Stimulated activated CD4-positive, alpha-beta T cell treated with anti-CD3 and anti-CD28 coated beads, Interleukin-1b, Interleukin-23, amount 100 ng/mL, for 1 hour (primary cell): ENCODE results near the gene EVC.
A peak's percentile ranks its signal among the peaks of the same experiment; 100 is the strongest.

ENCODE experiments used
- DNase-seq, 2 donors: peaks; one replicate each; pipeline ENCODE4 v3.0.0-alpha.2; 2020; ENCODE audit warnings: low read depth in 2 of 2

EVC gene

DNA sequence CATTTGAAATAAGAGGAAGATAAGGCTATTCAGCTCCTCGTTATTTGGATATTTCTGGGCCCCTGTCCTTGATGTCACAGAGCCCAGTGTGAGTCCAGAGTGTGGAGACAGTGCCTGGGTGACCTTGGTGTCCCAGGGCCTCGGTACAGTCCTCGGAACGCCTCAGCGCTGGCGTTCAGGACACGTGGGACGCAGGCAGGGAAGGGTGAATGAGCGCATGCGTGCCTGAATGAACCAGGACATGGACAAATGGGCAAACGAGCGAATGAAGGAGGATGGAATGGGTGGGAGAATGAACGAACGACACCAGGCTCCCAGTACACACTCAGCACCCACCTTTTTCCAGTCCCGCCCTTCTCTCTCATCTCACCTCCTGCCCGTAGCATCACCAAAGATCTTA, 44.2 kb downstream of the EVC start:
- DNase-seq, result no peak

- no peak for DNase-seq
Observed at GRCh38 chr4:5755679-5756078, 44.7 kb downstream of the EVC start.

DNA sequence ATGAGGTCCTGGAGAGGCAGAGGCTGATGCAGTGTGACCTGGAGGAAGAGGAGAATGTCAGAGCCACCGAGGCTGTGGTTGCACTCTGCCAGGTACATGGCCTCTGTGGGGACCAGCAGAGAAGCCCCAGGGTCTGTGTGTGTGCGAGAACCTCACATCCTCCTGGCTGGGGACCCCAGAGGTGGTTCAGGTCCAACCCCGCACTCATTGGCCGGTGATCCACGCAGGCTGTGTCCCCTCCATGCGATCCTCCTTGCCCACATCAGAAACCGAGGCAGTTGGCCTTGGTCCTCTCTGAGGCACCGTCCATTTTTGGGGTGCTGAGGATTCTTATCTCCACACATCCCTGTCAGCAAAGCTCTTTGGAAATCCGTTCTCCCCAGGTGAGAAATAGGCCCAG, 45.3 kb downstream of the EVC start:
- no peak for DNase-seq

- no peak for DNase-seq
Observed at GRCh38 chr4:5757091-5757490, 46.1 kb downstream of the EVC start.

- no peak for DNase-seq
Observed at GRCh38 chr4:5757536-5757935, 46.5 kb downstream of the EVC start.

DNA sequence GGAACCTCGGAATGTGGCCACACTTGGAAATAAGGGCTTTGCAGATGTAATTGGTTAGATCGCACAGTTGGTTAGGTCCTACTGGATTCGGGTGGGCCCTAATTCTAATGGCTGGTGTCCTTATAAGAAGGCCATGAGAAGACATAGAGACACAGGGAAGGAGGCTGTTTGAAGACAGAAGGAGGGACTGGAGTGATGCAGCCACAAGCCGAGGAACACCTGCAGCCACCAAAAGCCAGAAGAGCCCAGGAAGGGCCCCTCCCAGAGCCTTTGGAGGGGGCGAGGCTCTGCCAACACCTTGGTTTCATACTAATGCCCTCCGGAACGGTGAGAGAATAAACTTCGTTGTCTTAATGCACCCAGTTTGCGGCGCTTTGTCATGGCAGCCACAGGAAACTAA, 47.0 kb downstream of the EVC start:
- DNase-seq, result no peak

DNA sequence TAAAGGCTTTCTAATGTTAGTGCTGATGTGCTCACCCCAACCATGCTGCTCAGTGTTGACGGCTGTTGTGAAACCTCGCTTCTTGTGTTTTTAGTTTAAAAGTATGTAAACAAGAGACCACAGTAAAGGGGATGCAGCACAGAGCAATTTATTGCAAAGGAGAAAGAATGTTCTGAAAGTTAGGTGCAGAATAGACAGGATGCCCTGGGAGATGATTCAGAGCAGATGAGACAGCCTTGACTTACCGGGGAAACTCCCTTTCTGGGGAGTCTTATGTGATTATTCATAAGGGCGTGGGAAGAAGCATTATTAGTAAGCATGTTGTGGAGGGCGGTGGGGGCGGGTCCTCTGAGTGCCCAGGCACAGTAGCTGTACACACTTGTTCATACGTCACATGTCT, 47.7 kb downstream of the EVC start:
- DNase-seq, result peak in 1 of 2 donors; percentile 22

DNA sequence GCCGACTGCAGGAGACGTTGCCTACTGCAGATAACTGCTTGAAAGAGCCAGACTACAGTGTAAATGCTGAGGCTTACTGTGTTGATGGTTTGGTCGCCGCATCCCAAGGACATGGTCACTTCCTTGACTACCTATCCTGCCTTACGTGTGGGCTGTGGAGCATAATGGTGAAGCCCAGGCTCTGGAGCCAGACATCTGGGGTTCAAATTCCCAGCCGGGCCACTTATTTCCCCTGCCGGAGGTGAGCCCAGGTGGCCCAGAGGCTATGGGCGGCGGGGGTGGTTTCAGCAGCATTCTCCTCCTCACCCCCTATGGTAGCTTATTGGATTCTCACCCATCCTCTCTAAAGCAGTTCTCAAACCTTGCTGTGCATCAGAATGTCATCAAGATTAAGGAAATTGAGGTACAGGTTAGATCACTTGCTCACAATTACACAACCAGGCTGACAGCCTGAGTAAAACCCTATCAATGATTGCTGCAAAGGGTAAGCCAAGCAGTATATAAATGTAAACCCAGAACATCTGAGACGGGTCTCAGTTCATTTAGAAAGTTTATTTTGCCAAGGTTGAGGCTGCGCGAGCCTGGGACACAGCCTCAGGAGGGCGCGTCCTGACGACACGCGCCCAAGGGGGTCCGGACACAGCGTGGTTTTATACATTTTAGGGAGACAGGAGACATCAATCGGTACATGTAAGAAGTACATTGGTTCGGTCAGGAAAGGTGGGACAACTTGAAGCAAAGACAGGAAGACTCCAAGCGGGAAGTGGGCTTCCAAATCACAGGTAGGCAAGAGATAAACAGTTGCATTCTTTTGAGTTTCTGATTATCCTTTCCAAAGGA, 48.5 kb downstream of the EVC start:
- no peak for DNase-seq

DNA sequence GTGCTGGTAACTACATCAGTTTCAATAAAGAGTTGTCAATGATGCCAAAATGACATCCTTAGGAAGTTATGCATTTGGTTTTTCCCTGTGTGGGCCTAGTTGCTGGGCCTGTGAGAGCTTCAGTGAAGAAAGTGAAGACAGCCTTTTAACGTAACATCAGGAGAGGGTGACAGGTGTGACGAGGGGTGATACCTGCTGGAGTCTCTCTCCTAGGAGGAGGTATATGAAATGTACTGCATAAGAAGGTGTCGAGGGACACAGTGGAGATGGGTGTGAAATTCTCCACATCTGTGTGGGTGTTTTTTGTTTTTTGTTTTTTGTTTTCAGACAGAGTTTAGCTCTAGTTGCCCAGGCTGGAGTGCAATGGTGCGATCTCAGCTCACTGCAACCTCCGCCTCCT, 49.2 kb downstream of the EVC start:
- DNase-seq, result no peak

- DNase-seq, result no peak
Observed at GRCh38 chr4:5760936-5761480, 50.0 kb downstream of the EVC start.

DNA sequence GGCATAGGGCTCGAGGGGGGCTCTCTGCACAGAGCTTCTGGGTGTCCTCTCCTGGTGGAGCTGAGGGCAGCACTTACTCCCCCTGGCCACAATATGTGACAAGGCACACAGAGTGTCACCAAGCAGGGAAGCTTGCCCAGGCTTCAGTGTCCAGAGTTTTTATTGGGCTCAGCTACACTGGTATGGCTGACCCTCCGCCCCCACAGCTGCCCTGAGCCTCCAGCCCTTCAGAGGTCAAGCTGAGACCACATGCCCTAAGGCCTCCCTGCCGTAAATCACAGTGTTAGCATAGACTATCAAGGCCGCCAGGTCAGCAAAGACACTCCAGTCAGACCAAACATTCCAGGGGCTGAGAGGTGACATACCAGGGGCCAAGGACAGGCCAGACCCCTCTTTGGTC, 59.0 kb downstream of the EVC start:
- no peak for DNase-seq

GRCh38 chr4:5772528-5773270, 61.7 kb downstream of the EVC start:
- DNase-seq, result no peak

DNA sequence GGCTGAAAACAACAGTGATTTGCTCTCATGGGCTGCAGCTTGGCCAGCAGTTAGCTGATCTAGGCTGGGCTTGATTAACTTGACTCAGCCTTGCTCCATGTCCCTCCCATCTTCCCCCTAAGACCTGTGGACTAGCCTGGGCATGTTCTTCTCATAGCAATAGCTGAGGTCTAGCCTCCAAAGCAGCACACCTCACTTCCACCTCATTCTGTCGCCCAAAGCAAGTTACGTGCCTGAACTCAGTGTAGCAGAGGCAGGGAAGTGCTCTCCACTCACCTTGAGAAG, 62.2 kb downstream of the EVC start:
- no peak for DNase-seq

GRCh38 chr4:5774416-5775036, 63.5 kb downstream of the EVC start:
- DNase-seq, result no peak

DNA sequence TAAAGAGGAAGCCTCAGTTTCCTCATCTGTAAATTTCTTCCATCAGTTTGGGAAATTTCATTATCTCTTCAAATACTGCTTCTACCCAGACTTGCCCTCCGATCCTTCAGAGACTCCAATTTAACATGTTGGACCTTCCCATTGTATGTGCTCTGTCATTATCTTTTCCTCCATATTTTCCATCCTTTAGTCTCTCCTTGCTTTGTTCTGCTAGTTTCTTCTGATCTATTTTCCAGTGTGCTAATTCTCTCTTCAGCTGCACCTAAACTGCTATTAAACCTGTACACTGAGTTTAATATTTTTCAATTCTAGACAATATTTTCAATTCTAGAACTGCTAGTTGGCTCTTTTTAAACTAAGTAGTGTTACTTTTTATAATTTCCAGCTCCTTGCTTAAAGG, 65.5 kb downstream of the EVC start:
- DNase-seq, result no peak

DNA sequence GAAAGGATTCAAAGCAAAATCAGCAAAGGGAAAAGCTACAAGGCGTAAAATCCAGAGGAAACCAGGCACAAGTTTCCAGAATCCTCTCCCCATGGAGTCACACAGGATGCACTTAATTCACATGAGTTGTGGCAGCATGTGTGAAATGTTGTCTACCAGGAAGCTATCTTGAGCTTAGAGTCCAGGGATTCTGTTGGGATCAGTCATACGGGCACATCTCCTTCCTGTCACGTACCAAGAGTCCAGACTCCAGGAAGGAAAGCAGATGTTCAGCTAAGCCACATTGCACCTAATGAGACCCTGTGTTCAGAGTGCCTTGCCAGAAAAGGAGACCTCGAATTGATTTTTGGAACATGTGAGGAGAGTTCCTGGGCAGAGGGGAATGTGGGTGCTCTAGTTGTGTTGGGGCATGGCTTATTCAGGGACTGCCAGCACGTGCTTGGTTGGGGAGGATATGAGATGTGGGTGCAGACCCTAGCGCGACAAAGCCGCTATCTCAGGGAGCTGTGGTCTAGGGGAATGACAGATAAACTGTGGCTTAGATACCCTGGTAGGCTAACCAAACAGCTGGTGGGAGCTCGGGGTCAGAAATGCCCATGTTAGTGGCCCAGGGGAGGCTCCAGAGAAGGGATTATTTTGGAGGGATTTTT, 70.0 kb downstream of the EVC start:
- DNase-seq, result no peak

DNA sequence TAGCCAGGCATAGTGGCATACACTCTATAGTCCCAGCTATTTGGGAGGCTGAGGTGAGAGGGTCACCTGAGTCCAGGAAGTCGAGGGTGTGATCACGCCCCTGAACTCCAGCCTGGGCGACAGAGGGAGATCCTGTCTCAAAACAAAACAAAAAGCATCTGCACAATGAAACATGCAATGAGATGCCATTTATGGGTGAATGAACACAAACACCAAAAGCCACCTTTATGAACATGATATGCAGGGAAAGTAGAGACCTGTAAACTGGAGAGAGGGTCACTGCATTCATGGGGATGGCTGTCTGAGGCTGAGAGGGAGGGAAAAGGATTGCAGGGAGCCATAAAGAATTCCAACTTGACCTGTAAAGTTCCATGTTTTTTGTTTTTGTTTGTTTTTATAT, 70.7 kb downstream of the EVC start:
- no peak for DNase-seq

- no peak for DNase-seq
Observed at GRCh38 chr4:5782829-5783476, 72.0 kb downstream of the EVC start.

- DNase-seq, result no peak
Observed at GRCh38 chr4:5783486-5783885, 72.5 kb downstream of the EVC start.

DNA sequence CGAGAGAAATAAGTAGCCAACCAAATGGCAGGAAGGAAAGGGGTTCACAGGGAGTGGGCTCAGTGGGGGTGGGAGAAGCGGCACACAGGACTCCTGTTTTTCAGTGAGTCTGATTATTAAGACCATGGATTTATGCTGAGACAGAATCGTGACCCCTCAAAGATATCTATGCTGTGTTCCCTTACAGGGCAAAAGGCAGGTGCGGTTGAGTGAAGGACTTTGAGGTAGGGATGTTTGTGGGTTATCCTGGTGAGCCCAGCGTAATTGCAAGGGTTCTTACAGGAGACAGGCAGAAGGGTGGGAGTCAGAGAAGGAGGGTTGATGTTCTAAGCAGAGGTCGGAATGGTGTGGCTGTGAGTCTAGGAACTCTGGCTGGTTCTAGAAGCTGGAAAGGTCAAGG, 73.0 kb downstream of the EVC start:
- no peak for DNase-seq

- no peak for DNase-seq
Observed at GRCh38 chr4:5784960-5785611, 74.1 kb downstream of the EVC start.
